Ovary (tissue), 9 donors: ENCODE data around the gene ASPDH. TPM values are rescaled to one million over a fixed set of nuclear protein-coding genes. Genes with fewer than 3 reads are reported as not detected.

Source experiments
- DNase-seq, 5 donors: peaks; one replicate each; pipeline ENCODE4 v3.0.0-alpha.2; 2019 to 2020
- H3K27ac ChIP-seq, 2 donors: fragments of 200-600 bp; one replicate each; pipeline versions ENCODE4 v1.5.1 to v1.8.0; 2019 to 2022
- H3K27me3 ChIP-seq: fragments of 200-600 bp; one replicate; pipeline ENCODE4 v1.8.0; 2022
- H3K36me3 ChIP-seq: fragments of 200-600 bp; sonication (generic); one replicate; pipeline ENCODE4 v1.5.1; 2019
- H3K4me1 ChIP-seq: one replicate; pipeline ENCODE4 v1.8.1; 2013; ENCODE audit warnings: mild to moderate bottlenecking, moderate library complexity; ENCODE audit not compliant: insufficient read depth
- H3K4me3 ChIP-seq: fragments of 200-600 bp; sonication (generic); one replicate; pipeline ENCODE4 v1.5.1; 2017
- H3K9me3 ChIP-seq, 2 donors: fragments of 200-600 bp in 1 of 2; sonication (generic) in 1 of 2; one replicate each; pipeline versions ENCODE4 v1.5.1 to v1.8.1; 2013 to 2019; ENCODE audit warnings: mild to moderate bottlenecking in 1 of 2, moderate library complexity in 1 of 2
- EP300 ChIP-seq: sonication (generic); formaldehyde crosslinking; IDR thresholded peaks from one replicate; pipeline ENCODE4 v1.6.1; 2017; ENCODE audit warnings: antibody characterized with exemption
- POLR2A ChIP-seq: fragments of 450-650 bp; IDR thresholded peaks from one replicate; pipeline ENCODE4 v1.6.1; 2017; ENCODE audit warnings: antibody characterized with exemption, mild to moderate bottlenecking, moderate library complexity
- WGBS, 3 donors: extraction: QIAGEN DNeasy Blood & Tissue Kit in 1 of 3; methylation state at CpG; one replicate each; pipeline versions ENCODE4 v1.1.5 to v1.1.7; 2013 to 2017; 5-methylcytosine and 5-hydroxymethylcytosine counted together
- intact Hi-C, 4 donors: fragments of 100-400 bp; cut with DNase I; formaldehyde crosslinking; loops; one replicate each; pipeline versions ENCODE4 v1.11.0 to v1.15.1; 2022 to 2023
- polyA plus RNA-seq, 2 donors: library from polyadenylated mRNA; stranded (reverse); fragments of 200-250 nt in 1 of 2; fragments of 350-450 nt in 1 of 2; fragmentation: Illumina TruSeq in 1 of 2; extraction: RNeasy Lipid Tissue Mini Kit (QIAGEN cat#74804) in 1 of 2; gene quantifications; one replicate each; pipeline ENCODE4 v1.2.3, GENCODE V29; 2013 to 2014
- total RNA-seq, 7 donors: library from RNA; depleted of rRNA in 2 of 7; stranded (reverse); fragments of >200 nt in 2 of 7; fragmentation: NEBNext Ultra II Directional in 3 of 7; extraction: Animal tissue kit (Norgen Biotek cat#: 25700) in 3 of 7; gene quantifications; one replicate each; pipeline versions ENCODE4 v1.1.0 to v1.2.4, GENCODE V29; 2016 to 2023
- TF ChIP-seq, protein P1 (sequence below), 3 donors: fragments of 450-650 bp in 2 of 3; fragments of 200-600 bp in 1 of 3; IDR thresholded peaks; one replicate each; pipeline versions ENCODE4 v1.5.1 to v1.8.0; 2016 to 2022; ENCODE audit warnings: antibody characterized with exemption in 3 of 3, mild to moderate bottlenecking in 1 of 3
- donor health status: DM: no; HTN: no; CAD: no; lungs with moderate emphysema.
- donor health status: DM: no; HTN: no; CAD: no.
- donor health status: Bipolar disorder and iron deficiency.
- donor health status: DM: yes; HTN: yes; CAD: no.
- donor health status: DM: no; HTN: no; CAD: no.
- donor health status: DM: yes; HTN: yes; CAD: no.

ASPDH gene
- total and polyA plus RNA-seq, 9 donors: not detected

DNA sequence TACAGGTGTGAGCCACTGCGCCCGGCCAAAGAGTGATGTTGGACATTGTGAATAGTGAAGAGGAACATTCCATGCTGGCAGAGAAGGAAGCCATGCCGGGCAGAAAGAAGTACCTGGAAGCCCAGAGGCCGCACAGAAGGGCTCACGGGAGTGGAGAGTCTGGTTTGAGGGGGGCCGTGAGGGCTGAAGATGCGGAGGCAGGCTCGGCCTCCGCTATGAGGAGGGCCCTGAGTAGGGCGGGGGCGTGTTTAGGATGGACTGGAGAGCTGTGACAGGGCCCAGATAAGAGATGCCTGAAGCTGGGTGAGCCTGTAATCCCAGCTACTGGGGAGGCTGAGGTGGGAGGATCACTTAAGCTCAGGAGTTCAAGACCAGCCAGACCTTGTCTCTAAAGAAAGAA is 4.3 kb downstream of the ASPDH start:
- no peak for DNase-seq
- intact Hi-C loops: no loop called here
- 77 to 81% (median 78%) methylated on average over 11 of the region's 11 CpGs for WGBS, 3 donors
- no peaks in the 10 kb centered on the region for H3K9me3 ChIP-seq
- H3K27me3 ChIP-seq: no peaks in the 10 kb centered on the region
- TF ChIP-seq, protein P1, sequence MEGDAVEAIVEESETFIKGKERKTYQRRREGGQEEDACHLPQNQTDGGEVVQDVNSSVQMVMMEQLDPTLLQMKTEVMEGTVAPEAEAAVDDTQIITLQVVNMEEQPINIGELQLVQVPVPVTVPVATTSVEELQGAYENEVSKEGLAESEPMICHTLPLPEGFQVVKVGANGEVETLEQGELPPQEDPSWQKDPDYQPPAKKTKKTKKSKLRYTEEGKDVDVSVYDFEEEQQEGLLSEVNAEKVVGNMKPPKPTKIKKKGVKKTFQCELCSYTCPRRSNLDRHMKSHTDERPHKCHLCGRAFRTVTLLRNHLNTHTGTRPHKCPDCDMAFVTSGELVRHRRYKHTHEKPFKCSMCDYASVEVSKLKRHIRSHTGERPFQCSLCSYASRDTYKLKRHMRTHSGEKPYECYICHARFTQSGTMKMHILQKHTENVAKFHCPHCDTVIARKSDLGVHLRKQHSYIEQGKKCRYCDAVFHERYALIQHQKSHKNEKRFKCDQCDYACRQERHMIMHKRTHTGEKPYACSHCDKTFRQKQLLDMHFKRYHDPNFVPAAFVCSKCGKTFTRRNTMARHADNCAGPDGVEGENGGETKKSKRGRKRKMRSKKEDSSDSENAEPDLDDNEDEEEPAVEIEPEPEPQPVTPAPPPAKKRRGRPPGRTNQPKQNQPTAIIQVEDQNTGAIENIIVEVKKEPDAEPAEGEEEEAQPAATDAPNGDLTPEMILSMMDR (IDR thresholded peaks at IDR 0.05): no peak
- H3K36me3 ChIP-seq: no peaks in the 10 kb centered on the region
- peaks cover 6% of the 10 kb centered on the region for H3K4me1 ChIP-seq
- H3K4me3 ChIP-seq: no peak overlapping the region
- H3K27ac ChIP-seq: no peak overlapping the region

DNA sequence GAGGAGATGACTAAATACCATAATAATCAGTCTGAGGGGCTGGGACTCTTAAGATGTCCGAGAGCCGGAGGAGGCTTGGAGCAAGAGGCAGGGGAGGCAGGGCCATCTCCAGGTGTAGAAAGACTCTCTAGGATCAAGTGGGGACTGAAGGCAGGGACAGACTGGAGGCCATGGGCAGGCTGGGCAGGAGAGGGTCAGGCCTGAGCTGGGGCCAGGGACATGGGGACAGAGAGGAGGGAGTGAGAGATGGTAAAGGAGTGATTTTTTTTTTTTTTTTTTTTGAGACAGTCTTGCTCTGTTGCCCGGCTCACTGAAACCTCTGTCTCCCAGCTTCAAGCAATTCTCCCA is 4.9 kb downstream of the ASPDH start:
- H3K27me3 ChIP-seq: no peaks in the 10 kb centered on the region
- no peak overlapping the region for H3K27ac ChIP-seq
- H3K36me3 ChIP-seq: no peaks in the 10 kb centered on the region
- WGBS, 3 donors: 80 to 90% (median 81%) methylated on average over 3 of the region's 3 CpGs
- H3K9me3 ChIP-seq: no peaks in the 10 kb centered on the region
- TF ChIP-seq EP300 (no peak), POLR2A (no peak)
- TF ChIP-seq, protein P1 (IDR thresholded peaks at IDR 0.05): no peak
- DNase-seq: no peak
- H3K4me3 ChIP-seq: no peak overlapping the region
- peaks cover 6% of the 10 kb centered on the region for H3K4me1 ChIP-seq
- intact Hi-C loops: no loop called here

DNA sequence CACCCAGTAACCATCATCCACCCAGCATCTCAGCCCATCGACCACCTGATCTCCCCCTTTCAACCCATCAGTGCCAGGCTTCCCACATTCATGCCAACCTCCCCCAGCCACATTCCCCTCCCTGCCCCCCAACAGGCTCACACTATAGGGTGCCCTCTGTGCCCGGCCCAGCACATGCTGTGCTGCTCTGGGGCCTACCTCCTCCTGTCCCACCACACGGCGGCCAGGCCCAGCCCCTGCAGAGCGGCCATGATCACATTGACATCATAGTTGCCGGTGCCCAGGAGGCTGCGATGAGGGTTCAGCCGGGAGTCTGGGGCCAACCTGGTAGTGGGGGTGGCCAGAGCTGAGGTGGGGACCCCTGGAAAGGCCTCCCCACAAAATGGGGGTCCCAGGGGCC is 6.3 kb downstream of the ASPDH start:
- H3K27me3 ChIP-seq: no peaks in the 10 kb centered on the region
- no peak overlapping the region for H3K4me3 ChIP-seq
- H3K4me1 ChIP-seq: peaks cover 6% of the 10 kb centered on the region
- no peaks in the 10 kb centered on the region for H3K9me3 ChIP-seq
- DNase-seq: no peak
- H3K27ac ChIP-seq: no peak overlapping the region
- WGBS, 3 donors: 89 to 92% (median 91%) methylated on average over 8 of the region's 8 CpGs
- intact Hi-C loops: no loop called here
- TF ChIP-seq EP300 (no peak), POLR2A (no peak)
- TF ChIP-seq, protein P1 (IDR thresholded peaks at IDR 0.05): no peak
- H3K36me3 ChIP-seq: no peaks in the 10 kb centered on the region

DNA sequence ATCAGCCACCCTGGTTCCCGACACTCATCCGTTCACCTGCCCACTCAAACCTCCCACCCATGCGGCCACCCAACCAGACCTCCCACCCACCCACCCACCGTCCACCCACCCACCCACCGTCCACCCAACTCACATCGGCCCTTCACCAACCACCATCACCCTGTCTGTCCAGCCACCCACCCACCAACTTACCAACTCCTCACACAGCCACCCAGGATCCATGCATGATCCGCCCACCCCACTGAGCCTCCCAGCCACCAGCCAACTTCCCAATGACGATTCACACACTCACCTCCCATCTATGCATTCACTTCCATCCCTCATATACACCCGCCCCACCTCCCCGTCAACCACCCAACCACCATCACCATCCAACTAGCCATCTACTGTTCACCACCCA is 7.0 kb downstream of the ASPDH start:
- Histone ChIP-seq H3K36me3 (no peaks in the 10 kb centered on the region), H3K4me1 (peaks cover 6% of the 10 kb centered on the region), H3K27me3 (no peaks in the 10 kb centered on the region), H3K9me3 (no peaks in the 10 kb centered on the region), H3K27ac (no peak overlapping the region), H3K4me3 (no peak overlapping the region)
- TF ChIP-seq, protein P1 (IDR thresholded peaks at IDR 0.05): no peak
- TF ChIP-seq EP300 (no peak), POLR2A (no peak)
- no peak for DNase-seq
- intact Hi-C loops: no loop called here
- 89 to 94% (median 92%) methylated on average over 10 of the region's 10 CpGs for WGBS, 3 donors
